GM12878 (cell line): ENCODE results near the gene DIP2C. TPM values are rescaled to one million over a fixed set of nuclear protein-coding genes. Genes with fewer than 3 reads are reported as not detected.

Experiments used
- ATAC-seq: fragments of 200-7000 bp; cut with Tn5 transposase; 3 replicates; pipeline ENCODE4 v1.9.1; 2020; ENCODE audit warnings: mild to moderate bottlenecking, moderate library complexity
- BruUV-seq: library from RNA; stranded (reverse); fragments of 400-500 nt; replicated peaks from 2 replicates; lab custom pipeline; 2021; lab: Mats Ljungman, UMichigan
- CTCF ChIA-PET: fragments of 300-600 bp; sonication (Branson Sonifier 250); formaldehyde crosslinking; extraction: SDS; loops from one replicate; lab custom pipeline; 2021; ENCODE audit warnings: inconsistent platforms; lab: Yijun Ruan, JAX
- POLR2A ChIA-PET: fragments of 350-600 bp; formaldehyde crosslinking; extraction: SDS; loops from one replicate; lab custom pipeline; 2021; ENCODE audit warnings: inconsistent platforms; lab: Charles Lee
- RAD21 ChIA-PET: fragments of 300-600 bp; sonication (Branson Sonifier 250); formaldehyde crosslinking; loops from one replicate; lab custom pipeline; 2023; ENCODE audit warnings: antibody characterized with exemption; ENCODE audit not compliant: unreplicated experiment; lab: Charles Lee
- SMC1A ChIA-PET: fragments of 300-600 bp; sonication (Branson Sonifier 250); formaldehyde crosslinking; loops from one replicate; lab custom pipeline; 2023; ENCODE audit not compliant: unreplicated experiment, uncharacterized antibody; lab: Charles Lee
- DNase-seq: peaks from one replicate; pipeline ENCODE4 v3.0.0-alpha.2; 2011; ENCODE audit warnings: low read depth, low spot score
- FAIRE-seq: peaks from 3 replicates; lab custom pipeline; 2011; peaks lifted over from hg19 to GRCh38; lab: Jason Lieb, UNC
- H2AFZ ChIP-seq: 2 replicates; pipeline ENCODE4 v1.6.0; 2011; ENCODE audit warnings: low read depth, low read length, control low read depth; ENCODE audit not compliant: control insufficient read depth
- H3K27ac ChIP-seq: 2 replicates; pipeline ENCODE4 v1.5.1; 2011; ENCODE audit warnings: control low read depth; ENCODE audit not compliant: control insufficient read depth, insufficient read depth
- H3K27me3 ChIP-seq, 2 experiments: replicated peaks in 1 of 2; 2 replicates each; pipeline versions ENCODE4 v1.6.0 to v1.6.1; 2011; ENCODE audit warnings: low read length in 1 of 2; ENCODE audit not compliant: control insufficient read depth in 2 of 2, insufficient read depth in 2 of 2
- H3K36me3 ChIP-seq, 2 experiments: 2 replicates each; pipeline ENCODE4 v1.5.1; 2011; ENCODE audit warnings: low read length in 1 of 2; ENCODE audit not compliant: control insufficient read depth in 2 of 2, insufficient read depth in 2 of 2
- H3K4me1 ChIP-seq: 2 replicates; pipeline ENCODE4 v1.6.1; 2011; ENCODE audit warnings: mild to moderate bottlenecking, low read length, moderate library complexity, mixed read lengths; ENCODE audit not compliant: control insufficient read depth, insufficient read depth
- H3K4me2 ChIP-seq: 2 replicates; pipeline ENCODE4 v1.6.0; 2011; ENCODE audit warnings: control low read depth; ENCODE audit not compliant: control insufficient read depth, insufficient read depth
- H3K4me3 ChIP-seq: fragments of 200-600 bp; sonication (generic); 2 replicates; pipeline ENCODE4 v1.5.1; 2016
- H3K79me2 ChIP-seq: 2 replicates; pipeline ENCODE4 v1.6.0; 2011; ENCODE audit warnings: low read length; ENCODE audit not compliant: control insufficient read depth, insufficient read depth
- H3K9ac ChIP-seq: 2 replicates; pipeline ENCODE4 v1.8.0; 2011; ENCODE audit warnings: low read length, control low read depth, mixed read lengths; ENCODE audit not compliant: control insufficient read depth, insufficient read depth
- H3K9me3 ChIP-seq: replicated peaks from 3 replicates; pipeline ENCODE4 v1.5.1; 2011; ENCODE audit warnings: mild to moderate bottlenecking, low read length; ENCODE audit not compliant: control insufficient read depth, insufficient read depth
- H4K20me1 ChIP-seq: 2 replicates; pipeline ENCODE4 v1.6.0; 2011; ENCODE audit not compliant: control insufficient read depth, insufficient read depth
- BHLHE40 ChIP-seq, 2 experiments: fragments of 450-650 bp in 1 of 2; IDR thresholded peaks; 2 replicates each; pipeline ENCODE4 v1.6.1; 2011 to 2017; ENCODE audit warnings: low read depth in 2 of 2, borderline replicate concordance in 1 of 2, improper control_type of control experiment in 1 of 2, low read length in 1 of 2, mild to moderate bottlenecking in 1 of 2
- CHD2 ChIP-seq: IDR thresholded peaks from 2 replicates; pipeline ENCODE4 v1.6.1; 2011; ENCODE audit warnings: low read depth, low read length, improper control_type of control experiment, borderline replicate concordance
- CTCF ChIP-seq, 3 experiments: IDR thresholded peaks in 2 of 3; conservative IDR thresholded peaks in 1 of 3; 2 replicates each; pipeline ENCODE4 v1.5.1; 2011; ENCODE audit warnings: low read depth in 3 of 3, low read length in 3 of 3, mild to moderate bottlenecking in 3 of 3, control low read depth in 2 of 3, moderate library complexity in 2 of 3, inconsistent platforms in 1 of 3, mixed read lengths in 1 of 3; ENCODE audit not compliant: control insufficient read depth in 2 of 3, insufficient read depth in 1 of 3; ENCODE audit errors: extremely low read depth in 1 of 3
- FOS ChIP-seq: IDR thresholded peaks from 3 replicates; pipeline ENCODE4 v1.6.1; 2011; ENCODE audit warnings: borderline replicate concordance; ENCODE audit not compliant: insufficient read length; ENCODE audit errors: extremely low read depth
- FOXK2 ChIP-seq: fragments of 450-650 bp; IDR thresholded peaks from 2 replicates; pipeline ENCODE4 v1.6.1; 2017; ENCODE audit warnings: mild to moderate bottlenecking, moderate library complexity
- KAT2A ChIP-seq: conservative IDR thresholded peaks from 2 replicates; pipeline ENCODE4 v1.6.1; 2011; ENCODE audit warnings: low read depth, low read length; ENCODE audit not compliant: control insufficient read depth
- MTA3 ChIP-seq: IDR thresholded peaks from 2 replicates; pipeline ENCODE4 v1.6.1; 2012; ENCODE audit warnings: low read length, inconsistent platforms, borderline replicate concordance
- NFXL1 ChIP-seq: fragments of 450-650 bp; IDR thresholded peaks from 2 replicates; pipeline ENCODE4 v1.6.1; 2017; ENCODE audit warnings: antibody characterized with exemption, mild to moderate bottlenecking, borderline replicate concordance
- NFYB ChIP-seq: IDR thresholded peaks from 2 replicates; pipeline ENCODE4 v1.6.1; 2011; ENCODE audit warnings: low read depth, mild to moderate bottlenecking, low read length, improper control_type of control experiment, moderate library complexity; ENCODE audit not compliant: insufficient read depth
- PAX5 ChIP-seq: IDR thresholded peaks from 2 replicates; pipeline ENCODE4 v1.6.1; 2011; ENCODE audit warnings: low read depth, low read length, borderline replicate concordance
- RAD21 ChIP-seq: IDR thresholded peaks from 2 replicates; pipeline ENCODE4 v1.6.1; 2011; ENCODE audit warnings: mild to moderate bottlenecking, low read depth, low read length, moderate library complexity; ENCODE audit not compliant: insufficient read depth
- SP1 ChIP-seq: IDR thresholded peaks from one replicate; pipeline ENCODE4 v1.6.1; 2011; ENCODE audit warnings: low read depth, low read length
- STAT1 ChIP-seq: fragments of 450-650 bp; conservative IDR thresholded peaks from 2 replicates; pipeline ENCODE4 v1.6.1; 2014; ENCODE audit warnings: antibody characterized with exemption, mild to moderate bottlenecking
- TAF1 ChIP-seq: IDR thresholded peaks from 2 replicates; pipeline ENCODE4 v1.6.1; 2011; ENCODE audit warnings: mild to moderate bottlenecking, low read depth, low read length, borderline replicate concordance
- YY1 ChIP-seq: IDR thresholded peaks from 2 replicates; pipeline ENCODE4 v1.6.1; 2011; ENCODE audit warnings: low read depth, mild to moderate bottlenecking, low read length
- ZBED1 ChIP-seq: IDR thresholded peaks from 2 replicates; pipeline ENCODE4 v1.6.1; 2016; ENCODE audit warnings: borderline replicate concordance
- ZNF24 ChIP-seq: fragments of 450-650 bp; IDR thresholded peaks from 2 replicates; pipeline ENCODE4 v1.6.1; 2017; ENCODE audit warnings: antibody characterized with exemption, mild to moderate bottlenecking
- WGBS: methylation state at CpG from one replicate; pipeline ENCODE4 v1.1.6; 2016; ENCODE audit warnings: low lambda C conversion rate; ENCODE audit not compliant: insufficient replicate concordance, insufficient coverage; ENCODE audit errors: missing lambda C conversion rate; 5-methylcytosine and 5-hydroxymethylcytosine counted together
- in situ Hi-C: fragments of 300-500 bp; cut with MboI; formaldehyde crosslinking; loops from 9 replicates; pipeline ENCODE4 v1.14.3; 2018; ENCODE audit warnings: mixed read lengths
- intact Hi-C: fragments of 100-400 bp; cut with micrococcal nuclease; formaldehyde crosslinking; loops from one replicate; pipeline ENCODE4 v1.14.2; 2022; ENCODE audit not compliant: unreplicated experiment
- polyA plus RNA-seq, 11 experiments: library from polyadenylated mRNA; depleted of rRNA in 4 of 11; unstranded in 6 of 11; stranded (reverse) in 5 of 11; fragments of >200 nt; fragmentation: Nextera tagmentation in 4 of 11; fragmentation: Illumina TruSeq in 1 of 11; extraction: Ambion mirVana in 4 of 11; extraction: Trizol in 1 of 11; gene quantifications; 1 replicate in 1 of 11; 2 replicates in 10 of 11; pipeline versions ENCODE4 v1.2.1 to v1.2.3, GENCODE V29; 2011 to 2016; ENCODE audit warnings: inconsistent platforms in 2 of 11, missing spikeins in 2 of 11, low read depth in 1 of 11
- total RNA-seq, 4 experiments: library from RNA; depleted of rRNA in 3 of 4; stranded (reverse); fragments of >200 nt in 3 of 4; fragmentation: Illumina TruSeq in 1 of 4; extraction: Trizol in 1 of 4; gene quantifications; 2 replicates each; pipeline versions ENCODE4 v1.2.1 to v1.2.3, GENCODE V29; 2013 to 2021
- TF ChIP-seq, protein P1 (sequence below): IDR thresholded peaks from 2 replicates; pipeline ENCODE4 v1.6.1; 2011; ENCODE audit warnings: low read depth, mild to moderate bottlenecking, low read length, moderate library complexity, borderline replicate concordance; ENCODE audit errors: extremely low read depth
- TF ChIP-seq, protein P2 (sequence below): fragments of 450-650 bp; IDR thresholded peaks from 2 replicates; pipeline ENCODE4 v1.6.1; 2017; ENCODE audit warnings: borderline replicate concordance

DIP2C gene
- total and polyA plus RNA-seq, 10 of the 15 experiments (the other 5 are each of a cell fraction or from before 2014, with no cell fraction given): 0.01 to 0.10 (median 0.06) TPM

DNA sequence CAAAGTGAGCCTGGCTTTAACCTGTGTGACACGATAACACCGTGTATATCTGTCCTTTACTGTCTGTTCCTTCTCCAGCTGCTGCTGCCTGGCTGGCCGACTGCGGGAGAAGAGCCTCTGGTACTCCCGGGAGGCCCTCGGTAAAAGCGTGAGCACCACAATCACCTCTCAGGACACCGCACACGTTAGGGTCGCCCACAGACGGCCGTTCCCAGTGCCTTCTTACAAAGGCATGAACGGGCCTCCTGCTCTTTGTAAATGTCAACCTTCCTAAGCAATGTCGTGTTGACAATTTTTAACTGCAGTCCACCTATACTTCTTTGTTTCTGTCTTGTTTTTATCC, 177.6 kb downstream of the DIP2C start (continued):
- TF ChIP-seq, protein P1, sequence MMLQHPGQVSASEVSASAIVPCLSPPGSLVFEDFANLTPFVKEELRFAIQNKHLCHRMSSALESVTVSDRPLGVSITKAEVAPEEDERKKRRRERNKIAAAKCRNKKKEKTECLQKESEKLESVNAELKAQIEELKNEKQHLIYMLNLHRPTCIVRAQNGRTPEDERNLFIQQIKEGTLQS: no peak
- TF ChIP-seq NFYB (no peak), STAT1 (no peak), FOS (no peak), MTA3 (no peak), TAF1 (no peak)
- TF ChIP-seq, protein P2, sequence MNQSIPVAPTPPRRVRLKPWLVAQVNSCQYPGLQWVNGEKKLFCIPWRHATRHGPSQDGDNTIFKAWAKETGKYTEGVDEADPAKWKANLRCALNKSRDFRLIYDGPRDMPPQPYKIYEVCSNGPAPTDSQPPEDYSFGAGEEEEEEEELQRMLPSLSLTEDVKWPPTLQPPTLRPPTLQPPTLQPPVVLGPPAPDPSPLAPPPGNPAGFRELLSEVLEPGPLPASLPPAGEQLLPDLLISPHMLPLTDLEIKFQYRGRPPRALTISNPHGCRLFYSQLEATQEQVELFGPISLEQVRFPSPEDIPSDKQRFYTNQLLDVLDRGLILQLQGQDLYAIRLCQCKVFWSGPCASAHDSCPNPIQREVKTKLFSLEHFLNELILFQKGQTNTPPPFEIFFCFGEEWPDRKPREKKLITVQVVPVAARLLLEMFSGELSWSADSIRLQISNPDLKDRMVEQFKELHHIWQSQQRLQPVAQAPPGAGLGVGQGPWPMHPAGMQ: no peak

DNA sequence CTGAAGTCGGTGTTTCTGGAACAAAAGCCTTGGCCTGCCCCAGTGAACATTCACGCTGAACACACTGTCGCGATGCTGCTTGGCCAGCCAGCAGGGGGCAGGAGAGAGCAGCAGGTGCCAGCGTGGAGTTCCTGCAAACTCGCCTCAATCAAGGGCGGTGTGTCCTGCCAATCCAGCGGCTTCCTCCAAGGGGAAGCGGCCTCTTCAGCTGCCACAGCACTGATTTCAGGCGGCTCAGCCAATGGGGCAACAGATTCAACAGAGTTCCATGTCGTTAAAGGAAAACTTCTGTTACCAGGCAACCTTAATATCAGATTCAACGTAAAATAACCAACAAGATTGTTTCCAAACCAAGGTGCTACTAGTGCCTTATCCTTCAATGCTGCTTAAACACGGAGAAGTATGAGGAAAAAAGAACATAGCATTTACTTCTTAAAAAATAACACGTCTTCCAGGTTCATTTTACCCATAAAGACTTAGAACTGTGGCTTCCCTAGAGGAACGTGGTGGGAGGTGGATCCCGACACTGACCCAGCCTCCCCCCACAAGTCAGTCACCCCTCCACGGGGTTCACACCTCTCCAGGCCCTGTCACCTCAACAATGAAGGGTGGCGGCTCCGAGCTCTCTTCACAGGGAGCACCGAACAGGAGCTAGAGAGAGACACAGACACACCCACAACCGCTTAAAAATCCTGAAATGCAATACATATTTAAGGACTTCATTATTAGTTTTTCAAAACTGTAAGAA, 178.2 kb downstream of the DIP2C start:
- 33% methylated on average over 21 of the region's 21 CpGs for WGBS
- no peaks in the 10 kb centered on the region for H4K20me1 ChIP-seq
- no peak overlapping the region for H3K4me3 ChIP-seq
- ChIA-PET RAD21 (interaction anchor here (0.6 kb wide), 1 partner anchor 300 kb away, joined by 3 read pairs; no protein-coding TSS in a partner anchor), SMC1A (no interaction called here), POLR2A (no interaction called here), CTCF (interaction anchor here (1.0 to 1.1 kb wide), 2 partner anchors 16 to 18 kb away, joined by 3 to 4 read pairs; no protein-coding TSS in a partner anchor)
- no TSS peak for BruUV-seq
- in situ Hi-C loops (no loop called here), intact Hi-C loops (loop anchor here (1.0 to 10.0 kb wide), 3 partner anchors 299 to 564 kb away; no protein-coding TSS in a partner anchor)
- no peak overlapping the region for H3K9ac ChIP-seq
- DNase-seq (peak; percentile 36), FAIRE-seq (peak; percentile 95), ATAC-seq (peak; percentile 88)
- no peaks in the 10 kb centered on the region for H3K79me2 ChIP-seq
- no peak overlapping the region for H3K27ac ChIP-seq
- H3K4me1 ChIP-seq: peaks cover 11% of the 10 kb centered on the region
- no peaks in the 10 kb centered on the region for H3K36me3 ChIP-seq
- no peaks in the 10 kb centered on the region for H3K27me3 ChIP-seq
- no peaks in the 10 kb centered on the region; the same call in 2 of the 3 replicates for H3K9me3 ChIP-seq
- 0 out of 2 replicates have a peak overlapping the region, but pooled peaks have one; percentile 17 for H3K4me2 ChIP-seq
- peak overlapping the region; percentile 47 for H2AFZ ChIP-seq
- no peak for TF ChIP-seq ZNF24
- no peak for TF ChIP-seq FOXK2
- peak; percentile 74 for TF ChIP-seq RAD21
- no peak for TF ChIP-seq KAT2A
- no peak for TF ChIP-seq SP1
- TF ChIP-seq PAX5: no peak
- peak; percentile 57; the same call in 1 of the 2 replicates for TF ChIP-seq YY1
- TF ChIP-seq CHD2: 0 out of 2 replicates have a peak, but pooled peaks have one; percentile 22
- TF ChIP-seq NFXL1: no peak
- TF ChIP-seq BHLHE40 (IDR thresholded peaks at IDR 0.05; ENCODE audit: borderline replicate concordance in 1 of 2, low read depth in 2 of 2, low read length in 1 of 2): peak; percentile 33 to 39; a peak in 2 of 4 replicates
- TF ChIP-seq ZBED1: peak; percentile 41; the same call in 1 of the 2 replicates
- peak; percentile 91 to 96 (median 96) for TF ChIP-seq CTCF (IDR thresholded peaks at IDR 0.05 in 2 of 3, conservative IDR thresholded peaks at IDR 0.05 in 1 of 3; ENCODE audit: control insufficient read depth in 2 of 3, extremely low read depth in 1 of 3, insufficient read depth in 1 of 3, low read depth in 3 of 3, low read length in 3 of 3)
